ENCODE data around the gene PACRG.

PACRG gene

DNA sequence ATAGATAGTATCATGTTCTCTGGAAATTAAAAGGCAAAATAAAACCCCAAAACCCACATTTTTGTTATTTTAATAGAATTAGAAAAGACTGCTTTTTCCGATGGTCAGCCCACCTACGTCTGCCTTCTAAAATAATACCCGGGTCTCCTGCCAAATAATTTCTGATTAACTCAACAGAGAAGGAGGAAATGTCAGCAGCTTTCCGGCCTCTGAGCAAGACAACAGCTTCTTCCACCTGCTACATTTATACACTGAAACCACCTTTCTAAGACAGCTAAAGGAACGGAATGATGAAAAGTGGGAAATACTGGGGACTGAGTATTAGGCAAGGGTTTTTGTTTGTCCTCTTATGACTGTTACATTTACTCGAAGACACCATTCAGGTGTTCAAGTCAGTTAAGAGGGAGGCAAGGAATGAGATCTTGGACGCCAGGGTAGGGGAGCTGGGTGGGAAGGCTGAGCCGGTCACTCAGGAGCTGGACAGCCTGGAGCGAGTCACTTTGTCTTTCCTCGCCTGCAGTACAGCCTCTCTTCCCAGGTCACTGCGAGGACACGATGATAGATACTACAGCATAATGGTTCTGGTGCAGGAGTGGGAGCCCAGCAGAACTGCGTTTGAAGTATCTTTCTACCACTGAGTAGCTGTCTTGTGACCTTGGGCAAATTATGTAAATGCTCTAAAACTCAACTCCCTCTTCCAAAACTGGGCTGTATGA lies 590.5 kb downstream of the PACRG start:
- no peak overlapping the region for H3K27ac Mint-ChIP-seq
- no peaks in the 10 kb centered on the region for H3K4me1 Mint-ChIP-seq (ENCODE audit: low read depth)
- DNase-seq (ENCODE audit: low spot score), result no peak
- H3K36me3 Mint-ChIP-seq (ENCODE audit: low read depth), result no peaks in the 10 kb centered on the region
- no peaks in the 10 kb centered on the region for H3K9me3 Mint-ChIP-seq
- H3K27me3 Mint-ChIP-seq (ENCODE audit: low read depth), result no peaks in the 10 kb centered on the region
- no peak overlapping the region for H3K4me3 Mint-ChIP-seq

- no peak for DNase-seq (ENCODE audit: low spot score)
- H3K27me3 Mint-ChIP-seq (ENCODE audit: low read depth), result peaks cover 3% of the 10 kb centered on the region
- no peaks in the 10 kb centered on the region for H3K9me3 Mint-ChIP-seq
- H3K36me3 Mint-ChIP-seq (ENCODE audit: low read depth), result no peaks in the 10 kb centered on the region
- no peaks in the 10 kb centered on the region for H3K4me1 Mint-ChIP-seq (ENCODE audit: low read depth)
- no peak overlapping the region for H3K4me3 Mint-ChIP-seq
- H3K27ac Mint-ChIP-seq, result no peak overlapping the region
These were observed 592.0 kb downstream of the PACRG start for GRCh38 chr6:163319609-163320366.

GRCh38 chr6:163320402-163320801 lies 592.6 kb downstream of the PACRG start:
- Mint-ChIP-seq H3K36me3 (ENCODE audit: low read depth) (no peaks in the 10 kb centered on the region), H3K4me3 (no peak overlapping the region), H3K4me1 (ENCODE audit: low read depth) (no peaks in the 10 kb centered on the region), H3K27ac (no peak overlapping the region), H3K27me3 (ENCODE audit: low read depth) (peaks cover 8% of the 10 kb centered on the region), H3K9me3 (no peaks in the 10 kb centered on the region)
- DNase-seq (ENCODE audit: low spot score), result no peak

DNA sequence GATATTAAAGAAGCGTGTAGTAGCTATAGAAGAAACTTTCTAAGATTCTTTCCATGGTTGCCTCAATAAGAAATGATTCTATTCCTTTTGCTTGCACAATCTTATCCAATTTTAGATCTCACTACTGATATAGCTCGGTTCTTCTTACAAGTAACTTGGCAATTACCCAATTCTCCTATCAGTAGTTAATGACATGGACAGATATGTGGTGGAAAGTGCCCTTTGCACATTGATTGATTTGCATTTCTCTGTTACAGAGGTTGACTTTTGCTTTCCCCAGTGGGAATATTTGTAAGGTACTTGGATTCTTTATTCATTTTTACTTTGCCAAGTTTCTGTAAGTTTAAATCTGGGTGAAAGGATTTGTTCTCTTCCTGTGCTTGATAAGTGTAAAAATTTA lies 593.0 kb downstream of the PACRG start:
- H3K36me3 Mint-ChIP-seq (ENCODE audit: low read depth), result no peaks in the 10 kb centered on the region
- peaks cover 8% of the 10 kb centered on the region for H3K27me3 Mint-ChIP-seq (ENCODE audit: low read depth)

DNA sequence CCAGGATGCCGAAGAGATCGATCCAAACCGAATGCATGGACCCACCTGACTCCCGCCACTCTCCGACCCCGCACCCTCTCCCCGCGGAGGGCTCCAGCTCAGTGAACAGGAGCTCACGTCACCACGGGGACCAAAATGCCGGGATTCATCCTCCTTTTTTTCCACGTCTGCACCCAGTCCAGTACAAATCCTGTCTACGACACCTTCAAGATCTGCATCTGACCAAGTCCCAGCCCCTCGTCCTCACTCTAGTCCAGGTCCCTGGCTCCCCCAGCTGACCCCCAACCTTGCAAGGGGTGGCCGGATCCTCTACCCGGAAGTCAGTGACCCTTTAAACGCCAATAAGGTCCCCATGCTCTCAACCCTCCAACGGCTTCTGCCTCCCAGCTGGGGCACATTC lies 593.9 kb downstream of the PACRG start:
- Mint-ChIP-seq H3K4me1 (ENCODE audit: low read depth) (no peaks in the 10 kb centered on the region), H3K36me3 (ENCODE audit: low read depth) (no peaks in the 10 kb centered on the region), H3K4me3 (no peak overlapping the region), H3K9me3 (no peaks in the 10 kb centered on the region), H3K27ac (no peak overlapping the region), H3K27me3 (ENCODE audit: low read depth) (peaks cover 8% of the 10 kb centered on the region)
- no peak for DNase-seq (ENCODE audit: low spot score)

More for the DNA sequence above, 593.0 kb downstream of the PACRG start:
- Mint-ChIP-seq H3K4me1 (ENCODE audit: low read depth) (no peaks in the 10 kb centered on the region), H3K9me3 (no peaks in the 10 kb centered on the region), H3K27ac (no peak overlapping the region), H3K4me3 (no peak overlapping the region)
- no peak for DNase-seq (ENCODE audit: low spot score)

DNA sequence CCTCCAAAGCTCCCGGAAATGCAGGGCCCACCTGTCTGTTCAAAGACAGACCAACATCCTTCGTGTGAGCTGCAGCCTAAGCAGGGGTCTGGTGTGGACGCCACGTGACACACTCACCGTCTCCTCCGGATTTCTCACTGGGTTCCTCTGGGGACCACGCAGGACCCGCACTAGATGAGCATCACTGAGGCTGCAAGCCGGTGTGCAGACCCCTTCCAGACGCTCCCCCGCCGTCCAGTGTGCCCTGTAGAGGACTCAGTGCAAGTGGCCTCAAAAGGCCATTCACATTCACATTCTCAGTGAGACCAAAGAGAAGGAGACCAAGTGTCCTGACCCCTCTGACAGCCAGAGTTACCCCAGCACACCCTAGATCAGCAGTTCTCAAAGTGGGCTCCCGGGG lies 595.5 kb downstream of the PACRG start:
- no peaks in the 10 kb centered on the region for H3K36me3 Mint-ChIP-seq (ENCODE audit: low read depth)
- H3K27ac Mint-ChIP-seq, result no peak overlapping the region
- no peak for DNase-seq (ENCODE audit: low spot score)
- H3K9me3 Mint-ChIP-seq, result no peaks in the 10 kb centered on the region
- no peaks in the 10 kb centered on the region for H3K4me1 Mint-ChIP-seq (ENCODE audit: low read depth)
- peaks cover 8% of the 10 kb centered on the region for H3K27me3 Mint-ChIP-seq (ENCODE audit: low read depth)
- H3K4me3 Mint-ChIP-seq, result no peak overlapping the region

DNA sequence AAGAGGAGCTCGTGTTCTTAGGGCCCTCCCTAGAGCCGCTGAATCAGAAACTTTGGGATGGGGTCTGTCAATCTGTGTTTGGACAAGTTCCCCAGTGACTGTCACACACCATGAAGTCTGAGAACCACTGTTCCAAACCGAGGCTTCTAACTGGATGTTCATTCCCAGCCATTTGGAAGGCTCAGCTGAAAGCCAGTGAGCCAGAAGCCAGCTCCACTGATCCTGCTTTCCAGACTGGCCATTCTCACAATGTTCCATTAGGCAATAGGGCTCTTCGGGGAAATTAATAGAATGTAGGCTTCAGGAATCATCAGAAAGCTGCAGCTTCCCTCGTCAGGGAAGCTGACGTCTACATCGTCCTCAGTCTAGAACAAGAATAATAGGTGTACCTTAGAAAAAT lies 595.9 kb downstream of the PACRG start:
- no peak overlapping the region for H3K4me3 Mint-ChIP-seq
- H3K36me3 Mint-ChIP-seq (ENCODE audit: low read depth), result no peaks in the 10 kb centered on the region
- DNase-seq (ENCODE audit: low spot score), result no peak
- H3K27me3 Mint-ChIP-seq (ENCODE audit: low read depth), result peaks cover 8% of the 10 kb centered on the region
- no peak overlapping the region for H3K27ac Mint-ChIP-seq
- H3K9me3 Mint-ChIP-seq, result no peaks in the 10 kb centered on the region
- H3K4me1 Mint-ChIP-seq (ENCODE audit: low read depth), result no peaks in the 10 kb centered on the region

DNA sequence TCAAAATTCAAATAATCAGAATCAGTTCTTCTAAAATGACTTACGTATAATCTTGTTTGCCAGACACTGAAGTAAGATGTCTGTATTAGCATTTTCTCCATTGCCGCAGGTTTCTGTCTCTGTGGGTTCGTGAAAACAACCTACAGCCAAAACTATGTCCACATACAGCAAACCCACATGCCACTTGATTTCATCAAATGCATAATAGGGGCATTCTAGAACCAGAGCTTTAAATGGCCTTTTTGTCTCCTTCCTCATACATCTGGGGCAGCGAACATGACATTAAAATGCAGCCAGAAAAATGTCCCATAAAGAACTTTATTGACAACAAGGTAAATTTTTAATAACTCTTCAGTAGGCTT lies 596.5 kb downstream of the PACRG start:
- no peak overlapping the region for H3K4me3 Mint-ChIP-seq
- H3K27me3 Mint-ChIP-seq (ENCODE audit: low read depth), result peaks cover 8% of the 10 kb centered on the region
- no peak for DNase-seq (ENCODE audit: low spot score)
- H3K36me3 Mint-ChIP-seq (ENCODE audit: low read depth), result no peaks in the 10 kb centered on the region
- H3K9me3 Mint-ChIP-seq, result no peaks in the 10 kb centered on the region
- H3K27ac Mint-ChIP-seq, result no peak overlapping the region
- no peaks in the 10 kb centered on the region for H3K4me1 Mint-ChIP-seq (ENCODE audit: low read depth)

GRCh38 chr6:163324688-163325389 lies 597.1 kb downstream of the PACRG start:
- H3K9me3 Mint-ChIP-seq, result no peaks in the 10 kb centered on the region
- no peaks in the 10 kb centered on the region for H3K36me3 Mint-ChIP-seq (ENCODE audit: low read depth)
- DNase-seq (ENCODE audit: low spot score), result no peak
- no peaks in the 10 kb centered on the region for H3K4me1 Mint-ChIP-seq (ENCODE audit: low read depth)
- H3K4me3 Mint-ChIP-seq, result no peak overlapping the region
- H3K27ac Mint-ChIP-seq, result no peak overlapping the region
- H3K27me3 Mint-ChIP-seq (ENCODE audit: low read depth), result peaks cover 8% of the 10 kb centered on the region

GRCh38 chr6:163325390-163325784 lies 597.6 kb downstream of the PACRG start:
- H3K27me3 Mint-ChIP-seq (ENCODE audit: low read depth), result peaks cover 8% of the 10 kb centered on the region

DNA sequence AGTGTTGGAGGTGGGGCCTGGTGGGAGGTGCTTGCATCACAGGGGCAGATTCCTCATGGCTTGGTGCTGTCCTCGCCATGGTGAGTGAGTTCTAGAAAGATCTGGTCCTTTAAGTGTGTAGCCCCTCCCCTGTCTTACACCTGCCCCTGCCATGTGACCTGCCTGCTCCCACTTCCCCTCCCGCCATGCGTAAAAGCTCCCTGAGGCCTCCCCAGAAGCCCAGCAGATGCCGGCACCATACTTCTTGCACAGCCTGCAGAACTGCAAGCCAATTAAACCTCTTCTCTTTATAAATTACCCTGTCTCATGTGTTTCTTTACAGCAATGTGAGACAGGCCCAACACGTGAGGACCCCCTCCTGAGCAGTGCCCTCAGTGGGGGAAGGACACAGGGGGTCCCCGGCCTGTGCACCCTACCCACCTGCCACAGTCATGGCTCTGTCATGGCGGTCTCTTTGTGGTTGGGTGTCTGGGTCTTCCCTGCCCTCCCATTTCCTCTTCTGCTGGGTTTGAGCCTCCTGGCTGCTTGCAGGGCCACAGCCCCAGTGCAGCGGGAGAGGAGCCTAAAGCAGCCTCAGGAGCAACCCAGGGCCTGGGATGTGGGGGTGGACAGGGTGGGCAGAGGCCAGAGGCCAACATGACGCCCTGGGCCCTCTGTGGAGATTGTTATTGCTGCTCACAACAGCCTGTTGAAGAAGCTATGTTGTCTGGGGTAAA lies 599.5 kb downstream of the PACRG start:
- DNase-seq (ENCODE audit: low spot score), result no peak
- no peak overlapping the region for H3K27ac Mint-ChIP-seq

More at GRCh38 chr6:163325390-163325784, 597.6 kb downstream of the PACRG start:
- H3K27ac Mint-ChIP-seq, result no peak overlapping the region
- no peak overlapping the region for H3K4me3 Mint-ChIP-seq
- no peak for DNase-seq (ENCODE audit: low spot score)
- no peaks in the 10 kb centered on the region for H3K9me3 Mint-ChIP-seq
- no peaks in the 10 kb centered on the region for H3K36me3 Mint-ChIP-seq (ENCODE audit: low read depth)
- no peaks in the 10 kb centered on the region for H3K4me1 Mint-ChIP-seq (ENCODE audit: low read depth)

DNA sequence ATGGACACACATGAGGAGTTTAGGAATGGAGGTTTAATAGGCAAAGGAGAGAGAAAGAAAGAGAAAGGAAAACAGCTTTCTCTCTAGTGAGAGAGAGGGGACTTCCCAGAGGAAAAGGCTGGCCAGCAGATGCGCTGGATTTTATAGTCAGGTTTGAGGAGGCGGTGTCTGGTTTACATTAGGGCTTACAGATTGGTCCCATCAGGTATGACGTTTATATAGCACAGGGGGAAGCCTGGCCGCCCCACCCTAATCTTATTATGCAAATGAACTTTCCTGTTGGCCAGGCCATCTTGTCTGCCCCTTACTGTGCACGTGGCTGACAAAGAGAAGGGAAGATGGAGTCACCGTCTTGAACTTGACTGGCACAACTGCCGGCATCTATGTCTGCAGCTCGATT lies 600.1 kb downstream of the PACRG start:
- H3K27ac Mint-ChIP-seq, result no peak overlapping the region
- H3K36me3 Mint-ChIP-seq (ENCODE audit: low read depth), result no peaks in the 10 kb centered on the region
- H3K27me3 Mint-ChIP-seq (ENCODE audit: low read depth), result peaks cover 8% of the 10 kb centered on the region
- H3K4me1 Mint-ChIP-seq (ENCODE audit: low read depth), result no peaks in the 10 kb centered on the region
- H3K9me3 Mint-ChIP-seq, result no peaks in the 10 kb centered on the region
- H3K4me3 Mint-ChIP-seq, result no peak overlapping the region
- no peak for DNase-seq (ENCODE audit: low spot score)

More for the DNA sequence above, 599.5 kb downstream of the PACRG start:
- H3K27me3 Mint-ChIP-seq (ENCODE audit: low read depth), result peaks cover 8% of the 10 kb centered on the region
- H3K9me3 Mint-ChIP-seq, result no peaks in the 10 kb centered on the region
- no peaks in the 10 kb centered on the region for H3K4me1 Mint-ChIP-seq (ENCODE audit: low read depth)
- no peaks in the 10 kb centered on the region for H3K36me3 Mint-ChIP-seq (ENCODE audit: low read depth)
- H3K4me3 Mint-ChIP-seq, result no peak overlapping the region

- H3K4me1 Mint-ChIP-seq (ENCODE audit: low read depth), result no peaks in the 10 kb centered on the region
- DNase-seq (ENCODE audit: low spot score), result no peak
- H3K27me3 Mint-ChIP-seq (ENCODE audit: low read depth), result peaks cover 8% of the 10 kb centered on the region
- H3K27ac Mint-ChIP-seq, result no peak overlapping the region
- H3K9me3 Mint-ChIP-seq, result no peaks in the 10 kb centered on the region
- no peaks in the 10 kb centered on the region for H3K36me3 Mint-ChIP-seq (ENCODE audit: low read depth)
- H3K4me3 Mint-ChIP-seq, result no peak overlapping the region
These were observed 600.6 kb downstream of the PACRG start for GRCh38 chr6:163328411-163328810.

DNA sequence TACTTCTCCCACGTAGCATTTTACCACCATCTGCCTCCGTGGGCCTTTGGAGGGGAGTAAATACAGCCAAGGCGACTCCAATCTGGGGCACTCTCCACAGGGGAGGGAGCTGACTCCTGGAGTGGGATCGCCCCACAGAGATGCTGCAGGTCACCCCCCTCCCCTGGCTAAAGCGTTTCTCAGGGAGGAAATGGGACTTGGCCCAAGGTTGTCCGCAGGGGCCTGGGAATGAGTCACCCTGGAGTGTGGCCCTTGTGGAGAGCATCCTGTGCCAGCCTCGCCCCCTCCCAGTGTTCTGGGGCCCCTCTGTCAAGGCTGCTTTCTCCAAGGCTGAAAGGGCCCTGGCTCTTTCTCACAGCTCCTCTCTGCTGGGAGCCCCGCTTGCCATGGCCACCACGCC lies 602.2 kb downstream of the PACRG start:
- H3K27ac Mint-ChIP-seq, result no peak overlapping the region
- H3K4me3 Mint-ChIP-seq, result no peak overlapping the region
- H3K4me1 Mint-ChIP-seq (ENCODE audit: low read depth), result no peaks in the 10 kb centered on the region
- no peaks in the 10 kb centered on the region for H3K36me3 Mint-ChIP-seq (ENCODE audit: low read depth)
- H3K9me3 Mint-ChIP-seq, result no peaks in the 10 kb centered on the region
- peaks cover 4% of the 10 kb centered on the region for H3K27me3 Mint-ChIP-seq (ENCODE audit: low read depth)
- no peak for DNase-seq (ENCODE audit: low spot score)

Measured in T-helper 2 cell treated with Interferon-gamma antibody and Interleukin-4, amounts not matched to agents 5 μg/mL and 100 μg/mL, for 36 hours (primary cell).